Measurements from ENCODE around the gene ADAMTS13.

Gene ADAMTS13

GRCh38 chr9:133393399-133393798 lies 28.8 kb upstream of the ADAMTS13 start:
- DNase-seq = no peak

- no peak for DNase-seq
These were observed 27.4 kb upstream of the ADAMTS13 start for GRCh38 chr9:133394687-133395271.

GRCh38 chr9:133396952-133397351 lies 25.2 kb upstream of the ADAMTS13 start:
- DNase-seq = no peak

GRCh38 chr9:133397370-133397769 lies 24.8 kb upstream of the ADAMTS13 start:
- DNase-seq = no peak

- DNase-seq = no peak
These were observed 24.3 kb upstream of the ADAMTS13 start for GRCh38 chr9:133397895-133398294.

GRCh38 chr9:133400292-133400691 lies 21.9 kb upstream of the ADAMTS13 start:
- no peak for DNase-seq

- DNase-seq = no peak
These were observed 20.6 kb upstream of the ADAMTS13 start for GRCh38 chr9:133401588-133401987.

- no peak for DNase-seq
These were observed 19.5 kb upstream of the ADAMTS13 start for GRCh38 chr9:133402689-133403088.

GRCh38 chr9:133403766-133404453 lies 18.3 kb upstream of the ADAMTS13 start:
- DNase-seq = no peak

- no peak for DNase-seq
These were observed 17.6 kb upstream of the ADAMTS13 start for GRCh38 chr9:133404454-133405002.

GRCh38 chr9:133405508-133406438 lies 16.4 kb upstream of the ADAMTS13 start:
- DNase-seq = no peak

- no peak for DNase-seq
These were observed 15.5 kb upstream of the ADAMTS13 start for GRCh38 chr9:133406480-133407307.

GRCh38 chr9:133408042-133408441 lies 14.1 kb upstream of the ADAMTS13 start:
- no peak for DNase-seq

- no peak for DNase-seq
These were observed 7.0 kb upstream of the ADAMTS13 start for GRCh38 chr9:133415170-133415569.

GRCh38 chr9:133417541-133418461 lies 4.4 kb upstream of the ADAMTS13 start, which contains the start of gene REXO4:
Gene REXO4, minus strand, starts transcription at chr9:133418010. Its CDS starts 166 bp downstream, at chr9:133417844.
- peak; percentile 80 for DNase-seq

- DNase-seq = no peak
These were observed 3.2 kb upstream of the ADAMTS13 start for GRCh38 chr9:133419005-133419404.

- no peak for DNase-seq
These were observed 1.8 kb upstream of the ADAMTS13 start for GRCh38 chr9:133420392-133420827.

GRCh38 chr9:133423216-133423615 lies 1.0 kb downstream of the ADAMTS13 start:
- no peak for DNase-seq

GRCh38 chr9:133424187-133424586 lies 2.0 kb downstream of the ADAMTS13 start:
- no peak for DNase-seq

- no peak for DNase-seq
These were observed 3.0 kb downstream of the ADAMTS13 start for GRCh38 chr9:133425049-133425632.

GRCh38 chr9:133426011-133426410 lies 3.8 kb downstream of the ADAMTS13 start:
- DNase-seq = no peak

All from NK-92 treated with Interleukin-12 subunit alpha and Interleukin-12 subunit beta, amount 100 ng/mL, for 24 hours (cell line).